Measurements from ENCODE around the gene TMCC3. TPM values are rescaled to one million over a fixed set of nuclear protein-coding genes. Genes with fewer than 3 reads are reported as not detected.

The TMCC3 gene
- total and polyA plus RNA-seq, 2 of the 13 experiments (the other 11 are each of a cell fraction or from before 2014, with no cell fraction given): not detected

GRCh38 chr12:94698578-94698977, 48.2 kb upstream of the TMCC3 start:
- WGBS (ENCODE audit: low lambda C conversion rate): 50% methylated on average over 3 of the region's 3 CpGs
- H3K79me2 ChIP-seq (ENCODE audit: insufficient read depth, low read length): no peaks in the 10 kb centered on the region
- H3K4me3 ChIP-seq (replicated peaks in 1 of 3; ENCODE audit: insufficient read depth in 1 of 3, low read depth in 2 of 3, low read length in 3 of 3): no peak overlapping the region
- H3K27ac ChIP-seq (ENCODE audit: extremely low read length, insufficient read depth, low read length): no peak overlapping the region
- no peak overlapping the region for H3K9ac ChIP-seq (ENCODE audit: insufficient read depth, low read depth, low read length)
- no peak overlapping the region for H3K4me2 ChIP-seq (ENCODE audit: low read depth, low read length)
- intact Hi-C loops (cut with micrococcal nuclease; ENCODE audit: unreplicated experiment): no loop called here
- ATAC-seq (no peak), DNase-seq (ENCODE audit: low spot score) (no peak), FAIRE-seq (no peak)
- no peaks in the 10 kb centered on the region for H4K20me1 ChIP-seq (ENCODE audit: insufficient read depth, low read length)
- ChIA-PET POLR2A (no interaction called here), CTCF (ENCODE audit: low intra/inter-chr PET ratio, low total read pairs) (no interaction called here)
- no peaks in the 10 kb centered on the region for H3K36me3 ChIP-seq (replicated peaks in 1 of 2; ENCODE audit: control insufficient read depth in 1 of 2, insufficient read depth in 2 of 2, low read length in 2 of 2)
- BruUV-seq (replicated peaks): no TSS peak
- in situ Hi-C loops (cut with HindIII; ENCODE audit: extremely low pct_ligation_motif_present, low pct_unique_long_range_greater_than_20kb): no loop called here
- no peaks in the 10 kb centered on the region for H3K9me3 ChIP-seq (ENCODE audit: low read length)
- no peak overlapping the region for H2AFZ ChIP-seq (ENCODE audit: low read length)
- 0 out of 5 replicates have a peak, but pooled peaks cover 0 to 4% of the 10 kb centered on the region in 2 experiments for H3K27me3 ChIP-seq (ENCODE audit: control insufficient read depth in 1 of 2, insufficient read depth in 2 of 2, low read length in 2 of 2)
- H3K4me1 ChIP-seq (ENCODE audit: insufficient read depth, low read length): no peaks in the 10 kb centered on the region
- TF ChIP-seq SMAD3 (CRISPR knock-in tag; IDR thresholded peaks at IDR 0.05): no peak
- TF ChIP-seq ZNF335 (CRISPR knock-in tag; IDR thresholded peaks at IDR 0.05): no peak
- no peak for TF ChIP-seq SMARCE1 (IDR thresholded peaks at IDR 0.05; ENCODE audit: borderline replicate concordance)
- TF ChIP-seq ZNF484 (CRISPR knock-in tag; IDR thresholded peaks at IDR 0.05; ENCODE audit: borderline replicate concordance, low read depth): no peak
- TF ChIP-seq RELA (CRISPR knock-in tag; IDR thresholded peaks at IDR 0.05): no peak
- TF ChIP-seq ZBTB8A (CRISPR knock-in tag; IDR thresholded peaks at IDR 0.05; ENCODE audit: borderline replicate concordance, low read depth): no peak
- TF ChIP-seq ZNF646 (CRISPR knock-in tag; IDR thresholded peaks at IDR 0.05): no peak
- TF ChIP-seq NR2F2 (IDR thresholded peaks at IDR 0.05; ENCODE audit: borderline replicate concordance, low read depth): no peak
- no peak for TF ChIP-seq ZSCAN5A (CRISPR knock-in tag; IDR thresholded peaks at IDR 0.05; ENCODE audit: borderline replicate concordance)
- no peak for TF ChIP-seq ZNF34 (CRISPR knock-in tag; IDR thresholded peaks at IDR 0.05; ENCODE audit: borderline replicate concordance)
- no peak for TF ChIP-seq SPEN (CRISPR knock-in tag; IDR thresholded peaks at IDR 0.05; ENCODE audit: low read depth)
- no peak for TF ChIP-seq ZNF235 (CRISPR knock-in tag; IDR thresholded peaks at IDR 0.05; ENCODE audit: borderline replicate concordance)
